Chondrocyte (in vitro differentiated cells): ENCODE results near the gene GNE. TPM values are rescaled to one million over a fixed set of nuclear protein-coding genes. Genes with fewer than 3 reads are reported as not detected.
A peak's percentile ranks its signal among the peaks of the same experiment; 100 is the strongest.

ENCODE experiments used
- DNase-seq: peaks from one replicate; pipeline ENCODE4 v3.0.0; 2021; ENCODE audit warnings: mixed read lengths, low spot score
- H3K27ac Mint-ChIP-seq: one replicate; pipeline ENCODE4 v1.8.0; 2021; ENCODE audit warnings: mild to moderate bottlenecking, moderate library complexity, mixed read lengths; ENCODE audit not compliant: unreplicated experiment
- H3K27me3 Mint-ChIP-seq: 2 replicates; pipeline ENCODE4 v1.8.0; 2021; ENCODE audit warnings: low read depth, mixed read lengths
- H3K36me3 Mint-ChIP-seq: 2 replicates; pipeline ENCODE4 v1.8.0; 2021; ENCODE audit warnings: low read depth, mixed read lengths
- H3K4me1 Mint-ChIP-seq: 2 replicates; pipeline ENCODE4 v1.8.0; 2021; ENCODE audit warnings: low read depth, mild to moderate bottlenecking, mixed read lengths
- H3K4me3 Mint-ChIP-seq: one replicate; pipeline ENCODE4 v1.8.0; 2021; ENCODE audit warnings: mild to moderate bottlenecking, moderate library complexity, mixed read lengths; ENCODE audit not compliant: unreplicated experiment
- H3K9me3 Mint-ChIP-seq: 2 replicates; pipeline ENCODE4 v1.8.0; 2021; ENCODE audit warnings: low read depth, mixed read lengths
- CTCF ChIP-seq: fragments of 200-600 bp; sonication (generic); IDR thresholded peaks from 2 replicates; pipeline ENCODE4 v1.5.0; 2021; ENCODE audit warnings: antibody characterized with exemption, mild to moderate bottlenecking, moderate library complexity
- total RNA-seq: library from RNA; stranded (reverse); gene quantifications from 3 replicates; pipeline ENCODE4 v1.2.1, GENCODE V29; 2021

GNE gene
- total RNA-seq, 1 donor from 2014 or later = 17.8 TPM

GRCh38 chr9:36268007-36268427 is 9.8 kb upstream of the GNE start:
- no peak for DNase-seq
- Mint-ChIP-seq H3K27ac (no peak overlapping the region), H3K4me3 (no peak overlapping the region), H3K4me1 (no peaks in the 10 kb centered on the region), H3K36me3 (no peaks in the 10 kb centered on the region), H3K27me3 (no peaks in the 10 kb centered on the region), H3K9me3 (no peaks in the 10 kb centered on the region)
- no peak for TF ChIP-seq CTCF

DNA sequence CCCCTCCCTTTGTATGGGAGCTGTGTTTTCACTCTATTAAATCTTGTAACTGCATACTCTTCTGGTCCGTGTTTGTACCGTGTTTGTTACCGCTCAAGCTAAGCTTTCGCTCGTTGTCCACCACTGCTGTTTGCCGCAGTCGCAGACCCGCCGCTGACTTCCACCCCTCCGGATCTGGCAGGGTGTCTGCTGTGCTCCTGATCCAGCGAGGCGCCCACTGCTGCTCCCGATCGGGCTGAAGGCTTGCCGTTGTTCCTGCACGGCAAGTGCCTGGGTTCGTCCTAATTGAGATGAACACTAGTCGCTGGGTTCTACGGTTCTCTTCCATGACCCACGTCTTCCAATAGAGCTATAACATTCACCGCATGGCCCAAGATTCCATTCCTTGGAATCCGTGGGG is 6.6 kb upstream of the GNE start:
- H3K4me1 Mint-ChIP-seq = no peaks in the 10 kb centered on the region

DNA sequence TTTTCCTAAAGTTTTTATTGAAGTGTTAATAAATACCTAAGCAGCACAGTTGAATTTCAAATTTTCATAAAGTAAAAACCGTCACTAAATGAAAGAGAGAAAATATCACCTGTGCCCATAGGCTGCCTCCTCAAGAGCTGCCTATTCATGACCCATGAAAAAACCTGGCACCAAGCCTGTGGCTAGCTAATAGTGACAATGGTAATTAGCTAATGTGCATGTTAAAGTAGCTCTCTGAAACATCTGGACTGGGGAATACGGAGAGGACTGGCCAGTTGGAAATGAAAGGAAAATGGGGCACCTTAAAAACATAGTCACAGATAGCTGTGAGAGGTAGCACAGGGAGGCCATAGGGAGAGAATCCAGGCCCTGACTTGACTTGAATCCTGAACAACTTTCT is 5.4 kb upstream of the GNE start:
- DNase-seq = no peak
- no peaks in the 10 kb centered on the region for H3K36me3 Mint-ChIP-seq
- no peak overlapping the region for H3K4me3 Mint-ChIP-seq
- H3K27me3 Mint-ChIP-seq = no peaks in the 10 kb centered on the region
- no peaks in the 10 kb centered on the region for H3K9me3 Mint-ChIP-seq
- no peak overlapping the region for H3K27ac Mint-ChIP-seq
- no peak for TF ChIP-seq CTCF
- peaks cover 5% of the 10 kb centered on the region for H3K4me1 Mint-ChIP-seq

More for the DNA sequence above, 6.6 kb upstream of the GNE start:
- no peaks in the 10 kb centered on the region for H3K9me3 Mint-ChIP-seq
- H3K27me3 Mint-ChIP-seq = no peaks in the 10 kb centered on the region
- H3K36me3 Mint-ChIP-seq = no peaks in the 10 kb centered on the region
- no peak for TF ChIP-seq CTCF
- no peak overlapping the region for H3K4me3 Mint-ChIP-seq
- no peak for DNase-seq
- H3K27ac Mint-ChIP-seq = no peak overlapping the region

- Mint-ChIP-seq H3K27me3 (no peaks in the 10 kb centered on the region), H3K27ac (peak overlapping the region; percentile 99), H3K4me3 (peak overlapping the region; percentile 95), H3K4me1 (peaks cover 19% of the 10 kb centered on the region), H3K36me3 (no peaks in the 10 kb centered on the region), H3K9me3 (no peaks in the 10 kb centered on the region)
- no peak for DNase-seq
- TF ChIP-seq CTCF = no peak
Measured at GRCh38 chr9:36258996-36259533, 817 bp upstream of the GNE start.

DNA sequence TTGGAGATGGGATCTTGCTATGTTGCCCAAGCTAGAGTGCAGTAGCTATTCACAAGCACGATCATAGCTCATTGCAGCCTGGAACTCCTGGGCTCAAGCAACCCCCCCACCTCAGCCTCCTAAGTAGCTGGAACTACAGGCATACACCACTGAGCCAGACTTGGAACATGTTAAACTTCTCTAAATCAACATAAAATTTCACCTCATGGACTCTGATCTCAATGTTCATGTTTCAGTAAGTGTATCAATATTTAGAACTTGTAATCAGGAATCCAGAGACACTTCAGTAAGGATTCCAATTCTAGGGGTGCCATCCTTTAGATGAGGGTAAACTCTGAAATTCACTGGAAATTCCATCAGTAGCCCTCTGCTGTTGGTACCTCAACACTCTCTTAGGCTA is 6.8 kb downstream of the GNE start:
- no peak overlapping the region for H3K4me3 Mint-ChIP-seq
- no peak for DNase-seq
- no peaks in the 10 kb centered on the region for H3K9me3 Mint-ChIP-seq
- H3K36me3 Mint-ChIP-seq = peaks cover 3% of the 10 kb centered on the region
- H3K27ac Mint-ChIP-seq = no peak overlapping the region
- no peak for TF ChIP-seq CTCF
- H3K27me3 Mint-ChIP-seq = no peaks in the 10 kb centered on the region
- peaks cover 4% of the 10 kb centered on the region for H3K4me1 Mint-ChIP-seq
